ENCODE measurements around the gene C1orf116.
A peak's percentile ranks its signal among the peaks of the same experiment; 100 is the strongest.

C1orf116 gene

DNA sequence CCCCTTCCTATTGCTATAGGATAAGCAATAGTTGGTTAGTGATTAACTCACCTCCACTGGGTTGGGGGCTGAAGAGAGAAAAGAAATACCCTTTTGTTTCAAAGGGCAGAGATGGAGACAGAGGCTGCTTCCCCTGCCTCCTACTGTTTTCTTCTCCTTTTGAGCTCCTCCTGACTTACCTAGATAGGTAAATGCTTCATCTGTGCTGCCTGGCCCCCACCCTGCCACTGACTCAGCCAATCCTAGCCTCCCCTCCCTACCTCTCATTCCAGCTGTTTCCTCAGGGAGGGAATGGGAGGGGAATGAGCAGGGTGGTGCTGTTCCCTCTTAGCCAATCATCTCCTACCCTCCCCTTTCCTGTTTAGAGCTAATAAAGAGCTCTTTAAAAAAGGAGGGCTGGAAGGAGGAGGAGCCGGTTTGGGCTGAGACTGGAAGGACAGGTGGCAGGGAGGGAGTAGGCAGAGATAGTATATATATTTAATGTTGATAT lies at the start of gene C1orf116:
C1orf116 (minus strand) TSS at position 229 of the 490 bp plus-strand sequence. CDS start 5,158 bp downstream, outside the sequence.
- TF ChIP-seq, protein P1, sequence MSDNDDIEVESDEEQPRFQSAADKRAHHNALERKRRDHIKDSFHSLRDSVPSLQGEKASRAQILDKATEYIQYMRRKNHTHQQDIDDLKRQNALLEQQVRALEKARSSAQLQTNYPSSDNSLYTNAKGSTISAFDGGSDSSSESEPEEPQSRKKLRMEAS (IDR thresholded peaks at IDR 0.05), result 0 out of 2 replicates have a peak, but pooled peaks have one; percentile 16
- TF ChIP-seq ZBTB7A (IDR thresholded peaks at IDR 0.05; ENCODE audit: low read depth) (no peak), EP300 (IDR thresholded peaks at IDR 0.05; ENCODE audit: borderline replicate concordance) (peak; percentile 16; the same call in 1 of the 2 replicates), TEAD4 (IDR thresholded peaks at IDR 0.05) (peak; percentile 63; the same call in 1 of the 2 replicates), YY1 (IDR thresholded peaks at IDR 0.05; ENCODE audit: low read depth) (no peak)

DNA sequence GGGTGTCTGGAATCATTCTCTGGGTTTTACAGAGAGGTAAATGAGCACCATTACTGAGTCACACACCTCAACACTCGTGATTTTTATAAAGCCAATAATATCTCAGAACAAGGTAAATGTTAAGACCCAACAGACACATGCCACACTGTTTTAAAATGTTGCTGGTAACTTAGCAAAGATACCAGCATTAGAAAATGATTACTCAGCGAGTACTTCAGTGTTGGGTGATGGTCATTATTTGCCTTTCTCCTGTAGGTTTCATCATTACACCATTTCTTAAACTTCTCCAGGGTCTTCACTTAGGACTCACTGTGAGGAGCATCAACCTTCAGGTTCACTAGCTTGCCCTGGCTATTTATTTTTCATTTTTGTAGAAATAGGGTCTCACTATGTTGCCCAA lies 49.2 kb upstream of the C1orf116 start:
- TF ChIP-seq, protein P2, sequence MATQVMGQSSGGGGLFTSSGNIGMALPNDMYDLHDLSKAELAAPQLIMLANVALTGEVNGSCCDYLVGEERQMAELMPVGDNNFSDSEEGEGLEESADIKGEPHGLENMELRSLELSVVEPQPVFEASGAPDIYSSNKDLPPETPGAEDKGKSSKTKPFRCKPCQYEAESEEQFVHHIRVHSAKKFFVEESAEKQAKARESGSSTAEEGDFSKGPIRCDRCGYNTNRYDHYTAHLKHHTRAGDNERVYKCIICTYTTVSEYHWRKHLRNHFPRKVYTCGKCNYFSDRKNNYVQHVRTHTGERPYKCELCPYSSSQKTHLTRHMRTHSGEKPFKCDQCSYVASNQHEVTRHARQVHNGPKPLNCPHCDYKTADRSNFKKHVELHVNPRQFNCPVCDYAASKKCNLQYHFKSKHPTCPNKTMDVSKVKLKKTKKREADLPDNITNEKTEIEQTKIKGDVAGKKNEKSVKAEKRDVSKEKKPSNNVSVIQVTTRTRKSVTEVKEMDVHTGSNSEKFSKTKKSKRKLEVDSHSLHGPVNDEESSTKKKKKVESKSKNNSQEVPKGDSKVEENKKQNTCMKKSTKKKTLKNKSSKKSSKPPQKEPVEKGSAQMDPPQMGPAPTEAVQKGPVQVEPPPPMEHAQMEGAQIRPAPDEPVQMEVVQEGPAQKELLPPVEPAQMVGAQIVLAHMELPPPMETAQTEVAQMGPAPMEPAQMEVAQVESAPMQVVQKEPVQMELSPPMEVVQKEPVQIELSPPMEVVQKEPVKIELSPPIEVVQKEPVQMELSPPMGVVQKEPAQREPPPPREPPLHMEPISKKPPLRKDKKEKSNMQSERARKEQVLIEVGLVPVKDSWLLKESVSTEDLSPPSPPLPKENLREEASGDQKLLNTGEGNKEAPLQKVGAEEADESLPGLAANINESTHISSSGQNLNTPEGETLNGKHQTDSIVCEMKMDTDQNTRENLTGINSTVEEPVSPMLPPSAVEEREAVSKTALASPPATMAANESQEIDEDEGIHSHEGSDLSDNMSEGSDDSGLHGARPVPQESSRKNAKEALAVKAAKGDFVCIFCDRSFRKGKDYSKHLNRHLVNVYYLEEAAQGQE (IDR thresholded peaks at IDR 0.05; ENCODE audit: low read depth), result no peak
- no peak for TF ChIP-seq YY1 (IDR thresholded peaks at IDR 0.05; ENCODE audit: low read depth)
- TF ChIP-seq TEAD4 (IDR thresholded peaks at IDR 0.05), result no peak
- TF ChIP-seq EP300 (IDR thresholded peaks at IDR 0.05; ENCODE audit: borderline replicate concordance), result no peak
- TF ChIP-seq, protein P3, sequence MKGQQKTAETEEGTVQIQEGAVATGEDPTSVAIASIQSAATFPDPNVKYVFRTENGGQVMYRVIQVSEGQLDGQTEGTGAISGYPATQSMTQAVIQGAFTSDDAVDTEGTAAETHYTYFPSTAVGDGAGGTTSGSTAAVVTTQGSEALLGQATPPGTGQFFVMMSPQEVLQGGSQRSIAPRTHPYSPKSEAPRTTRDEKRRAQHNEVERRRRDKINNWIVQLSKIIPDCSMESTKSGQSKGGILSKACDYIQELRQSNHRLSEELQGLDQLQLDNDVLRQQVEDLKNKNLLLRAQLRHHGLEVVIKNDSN (IDR thresholded peaks at IDR 0.05), result no peak
- TF ChIP-seq CEBPB (IDR thresholded peaks at IDR 0.05), result no peak

DNA sequence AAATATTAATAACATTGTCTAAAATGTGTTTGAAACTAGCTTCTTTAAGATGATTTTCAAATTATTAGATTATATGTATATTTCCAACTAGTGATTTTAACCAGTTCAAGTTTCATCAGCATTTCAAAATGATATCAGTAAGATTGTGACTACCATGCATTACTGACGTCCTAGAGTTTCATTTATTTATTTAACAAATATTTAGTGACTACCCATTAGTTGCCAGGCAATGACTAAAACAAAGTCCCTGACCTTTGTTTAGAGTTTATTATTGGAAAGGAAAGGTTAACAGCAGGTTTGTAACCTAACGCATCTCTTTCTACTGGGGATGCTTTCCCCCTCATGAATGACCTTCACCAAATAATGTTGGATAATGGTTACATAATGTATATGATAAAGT lies 48.5 kb upstream of the C1orf116 start:
- TF ChIP-seq YY1 (IDR thresholded peaks at IDR 0.05; ENCODE audit: low read depth) (no peak), CREB1 (IDR thresholded peaks at IDR 0.05; ENCODE audit: low read depth) (no peak), RAD21 (IDR thresholded peaks at IDR 0.05; ENCODE audit: low read depth) (no peak), FOXM1 (IDR thresholded peaks at IDR 0.05; ENCODE audit: borderline replicate concordance, low read depth) (no peak), TAF1 (IDR thresholded peaks at IDR 0.05; ENCODE audit: low read depth) (no peak), CEBPB (IDR thresholded peaks at IDR 0.05) (no peak), ZBTB7A (IDR thresholded peaks at IDR 0.05; ENCODE audit: low read depth) (no peak)
- TF ChIP-seq, protein P3 (IDR thresholded peaks at IDR 0.05), result no peak

DNA sequence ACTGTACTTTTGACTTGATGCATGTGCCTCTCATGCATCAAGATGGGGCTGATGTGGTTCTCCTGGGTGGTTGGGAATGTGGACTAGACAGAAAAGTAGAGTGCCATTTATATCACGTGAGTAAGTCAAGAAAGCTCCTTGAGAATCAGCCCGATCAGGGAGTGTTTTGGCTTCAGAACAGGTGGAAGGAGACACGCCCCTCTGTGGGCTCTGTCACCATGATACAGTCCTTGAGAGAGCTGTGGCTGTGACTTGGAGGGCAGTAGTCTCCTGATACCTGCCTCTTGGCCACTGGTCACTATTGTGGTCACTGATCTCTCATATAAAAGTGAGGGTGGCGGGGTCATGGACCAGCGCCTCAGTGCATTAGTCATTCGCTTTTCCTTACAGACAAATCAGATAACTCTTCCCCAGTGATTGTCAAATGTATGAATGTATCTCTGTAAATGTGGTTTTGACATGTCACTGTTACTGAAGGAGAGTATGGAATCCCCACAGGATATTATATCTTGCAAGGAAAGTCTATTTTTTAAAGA lies 47.2 kb upstream of the C1orf116 start:
- TF ChIP-seq TEAD4 (IDR thresholded peaks at IDR 0.05), result no peak
- TF ChIP-seq EP300 (IDR thresholded peaks at IDR 0.05; ENCODE audit: borderline replicate concordance), result no peak
- TF ChIP-seq NFIC (IDR thresholded peaks at IDR 0.05), result no peak
- no peak for TF ChIP-seq TCF12 (IDR thresholded peaks at IDR 0.05; ENCODE audit: low read depth)
- TF ChIP-seq EGR1 (IDR thresholded peaks at IDR 0.05), result no peak
- TF ChIP-seq, protein P2 (IDR thresholded peaks at IDR 0.05; ENCODE audit: low read depth), result no peak
- TF ChIP-seq CREB1 (IDR thresholded peaks at IDR 0.05; ENCODE audit: low read depth), result no peak
- TF ChIP-seq, protein P3 (IDR thresholded peaks at IDR 0.05), result no peak

DNA sequence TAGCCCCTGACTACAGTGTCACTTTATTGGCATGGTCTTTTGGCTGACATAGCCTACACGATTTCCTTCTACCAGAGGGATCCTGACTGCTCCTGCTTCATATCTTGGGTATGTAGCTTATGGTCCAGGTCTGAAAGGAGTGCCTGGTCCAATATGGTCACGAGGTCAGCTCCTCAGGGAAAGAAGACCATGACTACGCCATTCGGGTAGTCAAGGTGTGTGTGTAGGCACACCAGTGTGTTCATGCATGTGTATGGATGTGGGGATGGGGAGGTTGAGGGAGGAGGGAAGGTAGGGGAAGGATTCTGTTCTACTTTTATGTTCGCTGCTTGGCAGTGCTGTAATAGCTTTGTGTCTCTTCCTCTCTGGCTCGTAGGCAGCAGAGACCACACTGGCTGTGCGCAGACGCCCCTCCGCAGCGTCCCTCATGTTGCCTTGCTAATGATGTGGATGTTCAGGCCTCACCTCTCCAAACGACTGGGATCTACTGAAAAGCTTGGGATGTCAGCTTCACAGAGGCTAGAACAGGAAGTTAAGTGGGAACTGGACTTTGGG lies 46.1 kb upstream of the C1orf116 start:
- TF ChIP-seq NFIC (IDR thresholded peaks at IDR 0.05) (no peak), TEAD4 (IDR thresholded peaks at IDR 0.05) (no peak), TAF1 (IDR thresholded peaks at IDR 0.05; ENCODE audit: low read depth) (no peak), EGR1 (IDR thresholded peaks at IDR 0.05) (no peak), RAD21 (IDR thresholded peaks at IDR 0.05; ENCODE audit: low read depth) (no peak), CREB1 (IDR thresholded peaks at IDR 0.05; ENCODE audit: low read depth) (no peak), TCF12 (IDR thresholded peaks at IDR 0.05; ENCODE audit: low read depth) (no peak), CEBPB (IDR thresholded peaks at IDR 0.05) (no peak), FOXM1 (IDR thresholded peaks at IDR 0.05; ENCODE audit: borderline replicate concordance, low read depth) (no peak), ZBTB7A (IDR thresholded peaks at IDR 0.05; ENCODE audit: low read depth) (no peak), EP300 (IDR thresholded peaks at IDR 0.05; ENCODE audit: borderline replicate concordance) (no peak), YY1 (IDR thresholded peaks at IDR 0.05; ENCODE audit: low read depth) (no peak)
- TF ChIP-seq, protein P3 (IDR thresholded peaks at IDR 0.05), result no peak
- TF ChIP-seq, protein P1 (IDR thresholded peaks at IDR 0.05), result no peak
- TF ChIP-seq, protein P2 (IDR thresholded peaks at IDR 0.05; ENCODE audit: low read depth), result no peak

Measured in Ishikawa (cell line).